Testis (tissue), 3 donors: ENCODE measurements around the gene FCGR1A. TPM values are rescaled to one million over a fixed set of nuclear protein-coding genes. Genes with fewer than 3 reads are reported as not detected.

Source experiments
- polyA plus RNA-seq: library from polyadenylated mRNA; stranded (reverse); fragments of 350-450 nt; fragmentation: Illumina TruSeq; extraction: RNeasy Lipid Tissue Mini Kit (QIAGEN cat#74804); gene quantifications from one replicate; pipeline ENCODE4 v1.2.3, GENCODE V29; 2014; ENCODE audit warnings: low read depth, low replicate concordance; ENCODE audit not compliant: insufficient read depth
- total RNA-seq, 2 donors: library from RNA; depleted of rRNA; stranded (reverse); fragments of >200 nt; gene quantifications; one replicate each; pipeline ENCODE4 v1.2.3, GENCODE V29; 2016

Gene FCGR1A
- total and polyA plus RNA-seq, 3 donors from 2014 or later, result 5.6 to 8.7 (median 8.7) TPM

Other genes starting within 250 kb of the FCGR1A start
- gene PPIAL4C, start 198.8 kb upstream of the FCGR1A start, total RNA-seq, result not detected
- not detected for gene PPIAL4C, start 198.8 kb upstream of the FCGR1A start, polyA plus RNA-seq
- 10 to 100 TPM; 30.6 to 33.5 TPM for gene BOLA1, start 116.9 kb downstream of the FCGR1A start, total RNA-seq
- 16.7 TPM for gene BOLA1, start 116.9 kb downstream of the FCGR1A start, polyA plus RNA-seq
- 1 to 10 TPM; 1.4 to 1.7 TPM for gene SV2A, start 135.2 kb downstream of the FCGR1A start, total RNA-seq
- 2.3 TPM for gene SV2A, start 135.2 kb downstream of the FCGR1A start, polyA plus RNA-seq
- 10 to 100 TPM; 30.2 to 32.1 TPM for gene SF3B4, start 145.1 kb downstream of the FCGR1A start, total RNA-seq
- gene SF3B4, start 145.1 kb downstream of the FCGR1A start, polyA plus RNA-seq, result 121 TPM
- 10 to 100 TPM; 39.8 to 50.4 TPM for gene MTMR11, start 154.2 kb downstream of the FCGR1A start, total RNA-seq
- gene MTMR11, start 154.2 kb downstream of the FCGR1A start, polyA plus RNA-seq, result 20.5 TPM
- 10 to 100 TPM; 23.1 to 31.5 TPM for gene OTUD7B, start 228.0 kb downstream of the FCGR1A start, total RNA-seq
- gene OTUD7B, start 228.0 kb downstream of the FCGR1A start, polyA plus RNA-seq, result 30.3 TPM